Activated naive CD4-positive, alpha-beta T cell treated with anti-CD3 and anti-CD28 coated beads for 36 hours (primary cell): ENCODE data around the gene ABHD5. TPM values are rescaled to one million over a fixed set of nuclear protein-coding genes. Genes with fewer than 3 reads are reported as not detected.

Experiments
- CTCF ChIA-PET: fragments of 350-600 bp; sonication (Branson Sonifier 250); formaldehyde crosslinking; loops from one replicate; lab custom pipeline; 2021; ENCODE audit warnings: antibody characterized with exemption; lab: Charles Lee
- DNase-seq: peaks from one replicate; pipeline ENCODE4 v3.0.0-alpha.2; 2020
- H3K27ac Mint-ChIP-seq: one replicate; pipeline ENCODE4 v1.8.0; 2021; ENCODE audit warnings: mild to moderate bottlenecking, mixed read lengths
- H3K27me3 Mint-ChIP-seq: one replicate; pipeline ENCODE4 v1.8.0; 2021; ENCODE audit warnings: low read depth, mixed read lengths
- H3K36me3 Mint-ChIP-seq: one replicate; pipeline ENCODE4 v1.8.0; 2021; ENCODE audit warnings: low read depth, mixed read lengths
- H3K4me1 Mint-ChIP-seq: one replicate; pipeline ENCODE4 v1.8.0; 2021; ENCODE audit warnings: low read depth, mixed read lengths
- H3K4me3 Mint-ChIP-seq: one replicate; pipeline ENCODE4 v1.8.0; 2021; ENCODE audit warnings: mild to moderate bottlenecking, moderate library complexity, mixed read lengths
- H3K9me3 Mint-ChIP-seq: one replicate; pipeline ENCODE4 v1.8.0; 2021; ENCODE audit warnings: mixed read lengths
- intact Hi-C: fragments of 100-400 bp; cut with micrococcal nuclease; formaldehyde crosslinking; loops from one replicate; pipeline ENCODE4 v1.15.1; 2023
- total RNA-seq, 2 experiments: library from RNA; stranded (reverse); gene quantifications; one replicate each; pipeline ENCODE4 v1.2.3, GENCODE V29; 2021

ABHD5 gene
- total RNA-seq, 2 experiments from 2014 or later: 9.4 to 11.0 TPM

DNA sequence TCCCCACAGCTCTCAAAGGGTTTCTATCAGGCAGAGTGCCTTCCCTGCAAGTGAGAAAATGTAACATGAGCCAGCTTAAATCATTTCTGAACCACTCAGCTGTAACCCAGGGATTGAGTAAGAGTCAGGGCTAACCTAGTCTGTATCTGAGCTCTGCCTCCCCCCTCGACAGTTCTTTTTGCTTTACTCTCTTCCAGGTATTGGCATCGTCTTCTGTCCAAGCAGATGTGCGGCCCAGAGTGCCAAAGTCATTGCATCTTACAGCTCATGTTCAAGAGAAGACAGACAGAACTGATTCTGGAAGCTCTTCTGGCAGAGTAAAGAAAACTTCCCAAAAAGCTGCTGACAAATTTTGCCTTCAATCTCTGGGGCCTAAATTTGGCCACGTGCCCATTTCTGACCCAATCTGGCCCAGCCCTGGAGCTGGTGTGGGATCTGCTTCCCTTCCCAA lies 74.8 kb downstream of the ABHD5 start:
- H3K9me3 Mint-ChIP-seq: no peaks in the 10 kb centered on the region
- no peak overlapping the region for H3K27ac Mint-ChIP-seq
- H3K4me3 Mint-ChIP-seq: no peak overlapping the region
- peaks cover 6% of the 10 kb centered on the region for H3K27me3 Mint-ChIP-seq
- peaks cover 10% of the 10 kb centered on the region for H3K4me1 Mint-ChIP-seq
- DNase-seq: no peak
- intact Hi-C loops: loop anchor here (5.0 kb wide), 1 partner anchor 342 kb away; no protein-coding TSS in a partner anchor
- H3K36me3 Mint-ChIP-seq: no peaks in the 10 kb centered on the region
- CTCF ChIA-PET: interaction anchor here (0.6 kb wide), 1 partner anchor 111 kb away, joined by 3 read pairs; no protein-coding TSS in a partner anchor

- no peak for DNase-seq
- intact Hi-C loops: loop anchor here (5.0 kb wide), 1 partner anchor 340 kb away; no protein-coding TSS in a partner anchor
- Mint-ChIP-seq H3K4me1 (peaks cover 16% of the 10 kb centered on the region), H3K4me3 (no peak overlapping the region), H3K27me3 (peaks cover 6% of the 10 kb centered on the region), H3K9me3 (no peaks in the 10 kb centered on the region), H3K36me3 (no peaks in the 10 kb centered on the region), H3K27ac (no peak overlapping the region)
- CTCF ChIA-PET: interaction anchor here (0.6 to 0.9 kb wide), 2 partner anchors 63 to 432 kb away, joined by 3 read pairs; no protein-coding TSS in a partner anchor
These were observed 76.1 kb downstream of the ABHD5 start for GRCh38 chr3:43766672-43767465.

DNA sequence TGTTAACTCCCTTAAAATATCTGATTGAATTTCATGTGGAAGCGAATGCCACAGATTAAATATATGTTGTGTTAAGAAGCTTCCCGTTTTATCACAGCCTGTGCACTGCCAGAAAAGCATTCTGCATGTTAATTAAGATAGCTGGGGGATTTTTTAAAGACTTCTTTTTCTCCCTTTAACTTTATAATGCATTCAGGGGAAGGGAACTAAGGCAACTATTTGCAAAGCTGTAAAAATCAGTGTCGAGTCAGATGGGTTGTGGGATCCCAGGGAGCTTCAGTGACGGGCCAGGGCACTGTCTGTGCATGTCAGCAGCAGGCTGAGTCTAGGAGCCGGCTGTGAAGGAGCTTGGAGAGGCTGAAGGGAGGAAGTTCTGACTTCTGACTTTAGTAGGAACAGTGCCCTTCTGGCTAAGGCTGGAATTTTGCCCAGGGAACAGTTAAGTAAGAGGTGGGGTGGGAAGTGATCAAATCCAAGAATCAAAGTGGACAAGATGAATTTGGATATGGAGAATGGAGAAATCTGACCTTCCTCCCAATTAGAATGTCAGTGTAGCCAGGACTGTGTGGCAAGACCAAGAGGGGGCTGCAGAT lies 77.7 kb downstream of the ABHD5 start:
- intact Hi-C loops: loop anchor here (5.0 kb wide), 1 partner anchor 339 kb away; no protein-coding TSS in a partner anchor
- no peak for DNase-seq
- no peaks in the 10 kb centered on the region for H3K9me3 Mint-ChIP-seq
- peaks cover 6% of the 10 kb centered on the region for H3K27me3 Mint-ChIP-seq
- CTCF ChIA-PET: interaction anchor here (0.7 to 1.9 kb wide), 9 partner anchors 9 to 346 kb away, joined by 3 to 11 read pairs (median 4); no protein-coding TSS in a partner anchor
- no peak overlapping the region for H3K4me3 Mint-ChIP-seq
- peaks cover 16% of the 10 kb centered on the region for H3K4me1 Mint-ChIP-seq
- H3K36me3 Mint-ChIP-seq: no peaks in the 10 kb centered on the region
- no peak overlapping the region for H3K27ac Mint-ChIP-seq

- H3K27me3 Mint-ChIP-seq: peaks cover 6% of the 10 kb centered on the region
- H3K9me3 Mint-ChIP-seq: no peaks in the 10 kb centered on the region
- DNase-seq: peak; percentile 88
- no peak overlapping the region for H3K27ac Mint-ChIP-seq
- H3K4me1 Mint-ChIP-seq: peaks cover 16% of the 10 kb centered on the region
- CTCF ChIA-PET: interaction anchor here (0.5 to 1.9 kb wide), 10 partner anchors 10 to 345 kb away, joined by 3 to 11 read pairs (median 4); no protein-coding TSS in a partner anchor
- peak overlapping the region; percentile 28 for H3K4me3 Mint-ChIP-seq
- no peaks in the 10 kb centered on the region for H3K36me3 Mint-ChIP-seq
- intact Hi-C loops: loop anchor here (1.0 to 5.0 kb wide), 3 partner anchors 338 to 429 kb away; no protein-coding TSS in a partner anchor
These were observed 78.6 kb downstream of the ABHD5 start for GRCh38 chr3:43769097-43769884.

DNA sequence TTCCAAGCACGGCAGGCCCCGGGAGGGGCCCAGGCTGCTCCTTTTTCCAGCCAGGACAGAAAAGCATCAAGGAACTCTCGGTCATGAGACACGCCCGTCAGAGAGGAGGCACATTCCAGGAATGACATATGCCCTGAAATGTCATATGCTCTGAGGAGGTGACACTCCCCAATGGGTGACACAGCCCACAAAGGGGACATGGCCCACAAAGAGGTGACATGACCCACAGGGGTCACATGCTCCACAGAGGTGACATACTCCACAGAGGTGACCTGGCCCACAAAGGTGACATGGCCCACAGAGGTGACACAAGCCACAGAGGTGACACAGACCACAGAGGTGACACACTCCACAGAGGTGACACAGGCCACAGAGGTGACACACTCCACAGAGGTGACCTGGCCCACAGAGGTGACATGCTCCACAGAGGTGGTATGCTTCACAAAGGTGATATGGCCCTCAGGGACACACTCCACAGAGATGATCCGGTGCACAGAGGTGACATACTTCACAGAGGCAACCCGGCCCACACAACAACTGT lies 79.2 kb downstream of the ABHD5 start:
- no peak overlapping the region for H3K4me3 Mint-ChIP-seq
- peak; percentile 24 for DNase-seq
- no peak overlapping the region for H3K27ac Mint-ChIP-seq
- peaks cover 16% of the 10 kb centered on the region for H3K4me1 Mint-ChIP-seq
- intact Hi-C loops: loop anchor here (1.0 to 5.0 kb wide), 3 partner anchors 337 to 428 kb away; no protein-coding TSS in a partner anchor
- no peaks in the 10 kb centered on the region for H3K9me3 Mint-ChIP-seq
- H3K27me3 Mint-ChIP-seq: peaks cover 6% of the 10 kb centered on the region
- CTCF ChIA-PET: interaction anchor here (1.4 to 1.9 kb wide), 3 partner anchors 10 to 345 kb away, joined by 4 to 11 read pairs (median 7); no protein-coding TSS in a partner anchor
- H3K36me3 Mint-ChIP-seq: no peaks in the 10 kb centered on the region

GRCh38 chr3:43770426-43771103 lies 79.8 kb downstream of the ABHD5 start:
- Mint-ChIP-seq H3K4me1 (peaks cover 16% of the 10 kb centered on the region), H3K9me3 (no peaks in the 10 kb centered on the region), H3K4me3 (no peak overlapping the region), H3K27me3 (peaks cover 6% of the 10 kb centered on the region), H3K27ac (no peak overlapping the region), H3K36me3 (no peaks in the 10 kb centered on the region)
- CTCF ChIA-PET: no interaction called here
- intact Hi-C loops: no loop called here
- DNase-seq: peak; percentile 28

DNA sequence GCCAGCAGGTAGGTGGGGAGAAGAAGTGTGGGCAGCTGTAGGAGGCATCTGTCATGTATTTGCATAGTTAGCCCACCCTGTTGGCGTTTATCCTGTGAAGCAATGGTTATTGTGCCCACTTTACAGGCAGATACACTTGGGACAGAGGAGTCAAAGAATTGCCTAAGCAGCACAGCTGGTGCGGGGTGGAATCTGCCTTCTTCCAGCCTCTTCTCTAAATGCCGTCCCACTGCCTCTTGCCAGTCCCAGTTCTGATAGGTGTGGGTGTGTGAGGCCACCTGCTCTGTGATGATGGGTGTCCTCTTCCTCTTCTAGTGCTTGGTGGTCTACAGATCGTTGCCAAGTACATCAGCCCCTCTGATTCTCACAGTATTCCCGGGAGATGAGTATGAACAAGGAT lies 80.9 kb downstream of the ABHD5 start:
- CTCF ChIA-PET: no interaction called here
- H3K9me3 Mint-ChIP-seq: no peaks in the 10 kb centered on the region
- intact Hi-C loops: no loop called here

DNA sequence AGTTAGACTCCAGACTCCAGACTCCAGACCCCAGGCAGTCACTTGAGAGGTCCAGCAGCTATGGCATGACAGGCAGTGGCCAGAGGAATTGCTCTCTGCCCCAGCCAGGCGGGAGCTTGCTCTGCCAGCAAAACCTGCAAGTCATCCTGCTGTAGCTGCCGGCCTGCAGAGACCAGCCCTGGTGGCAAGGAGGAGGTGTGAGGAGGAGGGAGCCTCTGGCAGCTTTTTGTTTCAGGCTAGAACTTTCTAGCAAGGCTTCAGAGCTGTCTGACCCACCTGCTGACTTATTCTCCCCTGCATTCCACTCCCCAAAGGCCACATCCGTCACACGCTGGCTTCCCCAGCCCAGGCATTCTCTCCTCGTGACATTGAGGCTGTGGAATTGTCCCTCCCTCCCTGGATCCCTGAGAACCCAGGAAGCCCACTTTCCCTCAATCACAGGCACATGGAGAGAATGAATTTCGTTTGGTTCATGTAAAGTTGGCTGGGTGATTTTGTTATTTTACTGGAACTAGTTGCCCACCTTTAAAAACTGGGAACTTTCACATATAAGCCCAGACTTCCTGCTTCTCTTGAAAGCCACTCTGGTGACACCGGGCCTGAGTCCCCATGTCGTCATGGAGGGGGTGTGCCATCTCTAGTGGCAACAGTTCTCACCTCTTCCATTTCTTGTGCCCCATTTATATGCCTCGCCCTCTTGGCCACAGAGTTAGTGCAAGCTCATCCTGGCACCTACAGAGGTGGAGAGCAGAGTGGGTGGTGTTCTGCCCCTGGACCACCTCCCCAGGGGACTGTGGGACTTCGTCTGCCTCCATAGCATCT lies 82.7 kb downstream of the ABHD5 start:
- DNase-seq: no peak
- peaks cover 16% of the 10 kb centered on the region for H3K4me1 Mint-ChIP-seq
- H3K36me3 Mint-ChIP-seq: no peaks in the 10 kb centered on the region
- H3K4me3 Mint-ChIP-seq: no peak overlapping the region
- CTCF ChIA-PET: no interaction called here
- H3K9me3 Mint-ChIP-seq: no peaks in the 10 kb centered on the region
- H3K27me3 Mint-ChIP-seq: peaks cover 3% of the 10 kb centered on the region
- no peak overlapping the region for H3K27ac Mint-ChIP-seq
- intact Hi-C loops: no loop called here

More for the DNA sequence above, 80.9 kb downstream of the ABHD5 start:
- DNase-seq: no peak
- H3K27me3 Mint-ChIP-seq: peaks cover 6% of the 10 kb centered on the region
- no peaks in the 10 kb centered on the region for H3K36me3 Mint-ChIP-seq
- no peak overlapping the region for H3K4me3 Mint-ChIP-seq
- H3K4me1 Mint-ChIP-seq: peaks cover 16% of the 10 kb centered on the region
- no peak overlapping the region for H3K27ac Mint-ChIP-seq

GRCh38 chr3:43774799-43775198 lies 84.1 kb downstream of the ABHD5 start:
- CTCF ChIA-PET: no interaction called here
- H3K4me1 Mint-ChIP-seq: peaks cover 11% of the 10 kb centered on the region
- intact Hi-C loops: no loop called here
- H3K36me3 Mint-ChIP-seq: no peaks in the 10 kb centered on the region
- DNase-seq: no peak
- H3K27ac Mint-ChIP-seq: no peak overlapping the region
- H3K27me3 Mint-ChIP-seq: no peaks in the 10 kb centered on the region
- H3K9me3 Mint-ChIP-seq: no peaks in the 10 kb centered on the region
- no peak overlapping the region for H3K4me3 Mint-ChIP-seq

DNA sequence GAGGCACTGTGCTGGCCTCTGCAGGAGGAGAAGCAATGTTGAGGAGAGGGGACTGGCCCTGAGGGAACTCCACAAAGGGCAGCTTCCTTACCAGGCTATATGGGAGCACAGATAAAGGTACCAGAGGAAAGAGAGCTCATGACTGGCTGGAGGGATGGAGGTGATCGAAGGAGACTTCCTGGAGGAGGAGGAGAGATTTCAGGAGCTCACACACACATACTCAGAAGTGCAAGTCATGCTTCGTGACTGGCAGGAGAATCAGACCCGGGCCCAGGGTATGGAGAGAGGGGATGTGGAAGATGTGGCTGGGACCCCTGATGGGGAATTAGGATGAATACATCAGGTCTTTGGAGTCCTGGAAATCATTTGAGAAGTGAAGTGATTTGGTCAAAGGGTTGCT lies 85.4 kb downstream of the ABHD5 start:
- intact Hi-C loops: no loop called here
- DNase-seq: no peak
- CTCF ChIA-PET: no interaction called here
- no peaks in the 10 kb centered on the region for H3K9me3 Mint-ChIP-seq
- no peaks in the 10 kb centered on the region for H3K27me3 Mint-ChIP-seq
- H3K36me3 Mint-ChIP-seq: no peaks in the 10 kb centered on the region
- no peak overlapping the region for H3K4me3 Mint-ChIP-seq
- peak overlapping the region; percentile 14 for H3K27ac Mint-ChIP-seq
- peaks cover under 1% of the 10 kb centered on the region for H3K4me1 Mint-ChIP-seq

DNA sequence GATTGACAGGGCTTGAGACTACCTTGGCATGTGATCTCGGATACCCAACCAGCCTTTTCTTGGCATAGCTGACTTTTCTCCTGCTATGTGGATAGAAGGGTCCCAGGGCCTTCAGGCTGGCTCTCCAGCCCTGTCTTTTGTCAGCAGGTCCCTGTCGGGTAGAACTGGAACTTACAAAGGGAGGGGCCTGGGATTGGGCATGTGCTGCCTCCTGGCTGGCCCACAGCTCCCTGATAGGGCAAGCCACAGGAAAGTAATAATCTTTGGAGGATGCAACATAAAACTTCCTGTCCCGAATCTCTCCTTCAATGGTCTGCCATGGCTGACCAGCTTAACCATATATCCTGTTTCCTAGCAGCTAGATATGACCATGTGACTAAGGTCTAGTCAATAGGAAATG lies 89.1 kb downstream of the ABHD5 start:
- Mint-ChIP-seq H3K36me3 (no peaks in the 10 kb centered on the region), H3K4me3 (no peak overlapping the region), H3K4me1 (no peaks in the 10 kb centered on the region), H3K27ac (no peak overlapping the region), H3K27me3 (no peaks in the 10 kb centered on the region), H3K9me3 (no peaks in the 10 kb centered on the region)
- CTCF ChIA-PET: no interaction called here
- no peak for DNase-seq
- intact Hi-C loops: no loop called here
